ENCODE results near the gene YAF2. TPM values are rescaled to one million over a fixed set of nuclear protein-coding genes. Genes with fewer than 3 reads are reported as not detected.
"Not testable (repeated sequence)": the region's sequence is repeated elsewhere in the genome, so short reads cannot be mapped to it uniquely, and the experiment has no call there.

Gene YAF2
- total and polyA plus RNA-seq, 7 donors = 8.6 to 52.8 (median 29.6) TPM

DNA sequence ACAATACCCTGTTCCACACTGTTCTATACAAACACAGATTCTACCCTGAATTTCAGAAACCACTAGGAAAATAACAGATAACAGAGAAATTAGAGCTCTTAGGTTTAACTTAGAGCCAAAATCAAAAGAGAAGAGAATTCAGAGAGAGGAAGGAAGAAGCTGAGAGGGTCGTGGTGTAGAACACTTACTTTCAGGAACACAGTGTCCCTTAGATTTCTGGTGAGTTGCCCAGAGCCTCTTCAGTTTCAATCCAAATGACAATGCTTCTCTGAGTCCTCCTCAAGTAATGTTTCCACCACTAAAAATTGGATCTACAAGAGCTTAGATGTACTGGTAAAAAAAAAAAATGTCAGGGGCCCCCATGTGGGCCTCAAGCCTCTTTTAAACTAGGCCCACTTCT, 2.6 kb downstream of the YAF2 start:
- intact Hi-C loops (cut with DNase I) = loop anchor here (10.0 kb wide), 1 partner anchor 249 kb away; no protein-coding TSS in a partner anchor
- H3K4me1 ChIP-seq = peaks cover 0 to 54% (median 26%) of the 10 kb centered on the region in 4 donors

DNA sequence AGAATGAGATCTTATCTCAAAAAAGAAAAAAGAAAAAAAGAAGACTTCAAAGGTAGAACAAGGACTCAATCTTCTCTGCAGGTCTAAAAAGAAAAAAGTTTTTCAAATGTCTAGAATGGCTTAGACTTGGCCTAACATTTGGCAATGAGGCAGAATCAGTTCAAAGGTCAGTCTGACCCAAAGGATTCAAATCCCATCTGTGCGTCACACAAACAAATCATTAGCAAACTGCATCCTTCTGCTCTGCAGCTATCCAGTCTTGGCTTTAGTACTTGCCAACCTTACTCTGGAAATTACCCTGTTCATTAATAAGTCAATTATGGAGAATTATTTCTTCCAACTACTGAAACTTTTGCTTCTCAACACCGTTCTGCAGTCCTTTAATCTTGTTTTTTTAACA, 3.1 kb downstream of the YAF2 start:
- no peak for DNase-seq
- H3K27me3 ChIP-seq = no peaks in the 10 kb centered on the region
- WGBS, 2 donors = 74 to 81% methylated on average over 2 of the region's 2 CpGs
- H3K9me3 ChIP-seq = no peaks in the 10 kb centered on the region
- intact Hi-C loops (cut with DNase I) = loop anchor here (10.0 kb wide), 1 partner anchor 250 kb away; no protein-coding TSS in a partner anchor
- peaks cover 0 to 55% (median 26%) of the 10 kb centered on the region in 4 donors for H3K4me1 ChIP-seq
- peaks cover 0 to 8% (median 0%) of the 10 kb centered on the region in 4 donors for H3K36me3 ChIP-seq
- no peak overlapping the region for H3K4me3 ChIP-seq
- peak overlapping the region; percentile 68 to 98 (median 94) for H3K27ac ChIP-seq
- TF ChIP-seq EP300 (IDR thresholded peaks at IDR 0.05) (no peak), POLR2A (IDR thresholded peaks at IDR 0.05) (no peak), POLR2AphosphoS5 (IDR thresholded peaks at IDR 0.05) (no peak)
- TF ChIP-seq, protein P1, sequence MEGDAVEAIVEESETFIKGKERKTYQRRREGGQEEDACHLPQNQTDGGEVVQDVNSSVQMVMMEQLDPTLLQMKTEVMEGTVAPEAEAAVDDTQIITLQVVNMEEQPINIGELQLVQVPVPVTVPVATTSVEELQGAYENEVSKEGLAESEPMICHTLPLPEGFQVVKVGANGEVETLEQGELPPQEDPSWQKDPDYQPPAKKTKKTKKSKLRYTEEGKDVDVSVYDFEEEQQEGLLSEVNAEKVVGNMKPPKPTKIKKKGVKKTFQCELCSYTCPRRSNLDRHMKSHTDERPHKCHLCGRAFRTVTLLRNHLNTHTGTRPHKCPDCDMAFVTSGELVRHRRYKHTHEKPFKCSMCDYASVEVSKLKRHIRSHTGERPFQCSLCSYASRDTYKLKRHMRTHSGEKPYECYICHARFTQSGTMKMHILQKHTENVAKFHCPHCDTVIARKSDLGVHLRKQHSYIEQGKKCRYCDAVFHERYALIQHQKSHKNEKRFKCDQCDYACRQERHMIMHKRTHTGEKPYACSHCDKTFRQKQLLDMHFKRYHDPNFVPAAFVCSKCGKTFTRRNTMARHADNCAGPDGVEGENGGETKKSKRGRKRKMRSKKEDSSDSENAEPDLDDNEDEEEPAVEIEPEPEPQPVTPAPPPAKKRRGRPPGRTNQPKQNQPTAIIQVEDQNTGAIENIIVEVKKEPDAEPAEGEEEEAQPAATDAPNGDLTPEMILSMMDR (IDR thresholded peaks at IDR 0.05) = no peak

More for the DNA sequence above, 2.6 kb downstream of the YAF2 start:
- Histone ChIP-seq H3K27me3 (no peaks in the 10 kb centered on the region), H3K9me3 (no peaks in the 10 kb centered on the region), H3K4me3 (peak overlapping the region in 1 of 4 donors; percentile 8), H3K36me3 (peaks cover 0 to 8% (median 0%) of the 10 kb centered on the region in 4 donors), H3K27ac (peak overlapping the region; percentile 68 to 98 (median 94))
- WGBS, 2 donors = 12 to 41% methylated on average over 1 of the region's 1 CpG
- TF ChIP-seq, protein P1 (IDR thresholded peaks at IDR 0.05) = no peak
- no peak for TF ChIP-seq EP300 (IDR thresholded peaks at IDR 0.05)
- peak in 2 of 4 donors; percentile 6 to 26 for TF ChIP-seq POLR2AphosphoS5 (IDR thresholded peaks at IDR 0.05)
- TF ChIP-seq POLR2A (IDR thresholded peaks at IDR 0.05) = no peak
- no peak for DNase-seq

DNA sequence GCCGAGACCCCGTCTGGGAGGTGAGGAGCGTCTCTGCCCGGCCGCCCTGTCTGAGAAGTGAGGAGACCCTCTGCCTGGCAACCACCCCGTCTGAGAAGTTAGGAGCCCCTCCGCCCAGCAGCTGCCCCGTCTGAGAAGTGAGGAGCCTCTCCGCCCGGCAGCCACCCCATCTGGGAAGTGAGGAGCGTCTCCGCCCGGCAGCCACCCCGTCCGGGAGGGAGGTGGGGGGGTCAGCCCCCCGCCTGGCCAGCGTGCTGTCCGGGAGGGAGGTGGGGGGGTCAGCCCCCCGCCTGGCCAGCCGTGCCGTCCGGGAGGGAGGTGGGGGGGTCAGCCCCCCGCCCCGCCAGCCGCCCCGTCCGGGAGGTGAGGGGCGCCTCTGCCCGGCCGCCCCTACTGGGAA, 10.5 kb downstream of the YAF2 start:
- H3K27ac ChIP-seq; H3K27me3 ChIP-seq; DNase-seq; H3K4me3 ChIP-seq; intact Hi-C loops (cut with DNase I); H3K9me3 ChIP-seq; H3K36me3 ChIP-seq: not testable (repeated sequence)
- H3K4me1 ChIP-seq = peaks cover 0 to 14% (median 0%) of the 10 kb centered on the region in 4 donors
- WGBS, 2 donors = 93 to 97% methylated on average over 30 of the region's 30 CpGs

DNA sequence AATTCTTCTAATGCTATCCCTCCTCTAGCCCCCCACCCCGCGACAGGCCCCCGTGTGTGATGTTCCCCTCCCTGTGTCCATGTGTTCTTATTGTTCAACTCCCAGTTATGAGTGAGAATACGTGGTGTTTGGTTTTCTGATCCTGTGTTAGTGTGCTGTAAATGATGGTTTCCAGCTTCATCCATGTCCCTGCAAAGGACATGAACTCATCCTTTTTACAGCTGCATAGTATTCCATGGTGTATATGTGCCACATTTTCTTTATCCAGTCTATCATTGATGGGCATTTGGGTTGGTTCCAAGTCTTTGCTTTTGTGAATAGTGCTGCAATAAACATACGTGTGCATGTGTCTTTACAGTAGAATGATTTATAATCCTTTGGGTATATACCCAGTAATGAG, 13.5 kb downstream of the YAF2 start:
- 91 to 94% methylated on average over 5 of the region's 5 CpGs for WGBS, 2 donors

DNA sequence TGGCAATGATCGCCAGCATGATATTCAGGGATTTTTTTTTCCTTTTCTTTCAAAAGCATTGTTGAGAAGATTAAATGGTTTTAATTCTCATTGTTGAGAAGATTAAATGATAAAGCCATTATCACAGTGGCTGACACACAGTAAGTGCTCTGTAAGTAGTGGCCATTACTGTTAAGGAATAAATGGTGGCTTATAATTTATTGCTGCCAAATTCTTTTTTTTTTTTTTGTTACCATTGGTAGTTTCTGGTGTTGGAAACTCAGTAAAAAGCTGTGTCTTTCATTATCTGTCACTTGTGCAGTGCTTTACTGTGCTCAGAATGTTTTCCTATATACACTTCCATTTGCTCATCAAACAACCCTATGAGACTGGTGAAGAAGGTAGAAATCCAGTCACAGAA, 15.3 kb downstream of the YAF2 start:
- no peak for TF ChIP-seq POLR2AphosphoS5 (IDR thresholded peaks at IDR 0.05)
- TF ChIP-seq, protein P1 (IDR thresholded peaks at IDR 0.05) = no peak
- no peak for TF ChIP-seq POLR2A (IDR thresholded peaks at IDR 0.05)
- TF ChIP-seq EP300 (IDR thresholded peaks at IDR 0.05) = no peak
- H3K9me3 ChIP-seq = no peaks in the 10 kb centered on the region
- H3K27ac ChIP-seq = no peak overlapping the region
- no peaks in the 10 kb centered on the region for H3K27me3 ChIP-seq
- no peak overlapping the region for H3K4me3 ChIP-seq
- WGBS, 2 donors = 98% methylated on average over 1 of the region's 1 CpG
- intact Hi-C loops (cut with DNase I) = no loop called here
- no peak for DNase-seq
- no peaks in the 10 kb centered on the region for H3K36me3 ChIP-seq
- peaks cover 0 to 10% (median 4%) of the 10 kb centered on the region in 4 donors for H3K4me1 ChIP-seq

More for the DNA sequence above, 13.5 kb downstream of the YAF2 start:
- H3K36me3 ChIP-seq; DNase-seq; H3K27ac ChIP-seq; H3K4me3 ChIP-seq; H3K4me1 ChIP-seq; intact Hi-C loops (cut with DNase I); H3K9me3 ChIP-seq; H3K27me3 ChIP-seq: not testable (repeated sequence)

DNA sequence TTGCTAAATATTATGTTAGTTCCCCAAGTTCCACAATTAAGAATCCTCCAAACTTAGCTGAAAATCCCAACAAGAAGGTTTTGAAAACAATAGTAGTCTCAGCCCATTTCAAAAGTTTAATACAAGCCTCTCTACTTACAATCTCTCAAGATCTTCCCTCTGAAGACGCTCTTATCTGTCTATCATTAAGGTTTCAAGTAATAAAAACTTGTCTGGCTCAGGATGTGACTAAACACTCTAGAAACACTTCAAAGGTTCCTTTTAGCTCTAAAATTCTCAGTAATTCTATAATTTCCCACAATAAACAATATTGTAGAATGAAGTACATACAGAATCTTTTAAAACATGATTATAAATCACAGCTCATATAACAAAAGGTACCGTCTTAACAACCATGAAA, 16.3 kb downstream of the YAF2 start:
- Histone ChIP-seq H3K4me3 (no peak overlapping the region), H3K9me3 (no peaks in the 10 kb centered on the region), H3K27me3 (no peaks in the 10 kb centered on the region), H3K36me3 (no peaks in the 10 kb centered on the region), H3K27ac (no peak overlapping the region), H3K4me1 (peaks cover 0 to 15% (median 6%) of the 10 kb centered on the region in 4 donors)
- 23 to 57% methylated on average over 2 of the region's 2 CpGs for WGBS, 2 donors
- no peak for TF ChIP-seq POLR2A (IDR thresholded peaks at IDR 0.05)
- TF ChIP-seq, protein P1 (IDR thresholded peaks at IDR 0.05) = no peak
- no peak for DNase-seq
- intact Hi-C loops (cut with DNase I) = no loop called here
